Trophoblast cell (in vitro differentiated cells and primary cell): ENCODE data around the gene TSPAN3.

Experiments used
- DNase-seq, 2 donors: peaks; one replicate each; pipeline ENCODE4 v3.0.0-alpha.2; 2016
- H2AFZ ChIP-seq: 2 replicates; pipeline ENCODE4 v1.6.1; 2013; ENCODE audit warnings: low read length, moderate library complexity, mild to moderate bottlenecking; ENCODE audit not compliant: insufficient read depth, poor library complexity
- H2AK5ac ChIP-seq: 2 replicates; pipeline ENCODE4 v1.6.1; 2013; ENCODE audit warnings: mild to moderate bottlenecking, low read length
- H2BK120ac ChIP-seq: 2 replicates; pipeline ENCODE4 v1.6.1; 2013; ENCODE audit warnings: low read length, mild to moderate bottlenecking, moderate library complexity; ENCODE audit not compliant: insufficient read depth, poor library complexity
- H2BK12ac ChIP-seq: 2 replicates; pipeline ENCODE4 v1.6.1; 2013; ENCODE audit warnings: mild to moderate bottlenecking, low read length, moderate library complexity
- H2BK5ac ChIP-seq: 2 replicates; pipeline ENCODE4 v1.6.1; 2013; ENCODE audit warnings: low read length, low read depth, moderate library complexity, mild to moderate bottlenecking; ENCODE audit not compliant: poor library complexity
- H3K14ac ChIP-seq: 2 replicates; pipeline ENCODE4 v1.6.1; 2013; ENCODE audit warnings: mild to moderate bottlenecking, low read length
- H3K18ac ChIP-seq: 2 replicates; pipeline ENCODE4 v1.6.1; 2013; ENCODE audit warnings: mild to moderate bottlenecking, low read length
- H3K23ac ChIP-seq: 2 replicates; pipeline ENCODE4 v1.6.1; 2013; ENCODE audit warnings: low read length
- H3K27ac ChIP-seq: 2 replicates; pipeline ENCODE4 v1.5.1; 2013; ENCODE audit warnings: low read depth, mild to moderate bottlenecking, inconsistent platforms, low read length, moderate library complexity
- H3K27me3 ChIP-seq: 2 replicates; pipeline ENCODE4 v1.6.1; 2013; ENCODE audit warnings: inconsistent platforms, mild to moderate bottlenecking, low read length, moderate library complexity; ENCODE audit not compliant: insufficient read depth
- H3K36me3 ChIP-seq, 2 experiments: 1 replicate in 1 of 2; 2 replicates in 1 of 2; pipeline ENCODE4 v1.6.1; 2013; ENCODE audit warnings: low read length in 2 of 2, mild to moderate bottlenecking in 2 of 2, moderate library complexity in 1 of 2; ENCODE audit not compliant: insufficient read depth in 2 of 2, control insufficient read depth in 1 of 2
- H3K4ac ChIP-seq: 2 replicates; pipeline ENCODE4 v1.6.1; 2013; ENCODE audit warnings: low read depth, mild to moderate bottlenecking, low read length, moderate library complexity
- H3K4me1 ChIP-seq, 2 experiments: 1 replicate in 1 of 2; 2 replicates in 1 of 2; pipeline ENCODE4 v1.6.1; 2013; ENCODE audit warnings: low read length in 2 of 2, mild to moderate bottlenecking in 2 of 2, moderate library complexity in 1 of 2; ENCODE audit not compliant: insufficient read depth in 2 of 2, control insufficient read depth in 1 of 2
- H3K4me2 ChIP-seq: 2 replicates; pipeline ENCODE4 v1.6.1; 2013; ENCODE audit warnings: inconsistent platforms, mild to moderate bottlenecking, low read length, moderate library complexity
- H3K4me3 ChIP-seq: 2 replicates; pipeline ENCODE4 v1.5.1; 2013; ENCODE audit warnings: mild to moderate bottlenecking, low read depth, low read length, inconsistent platforms
- H3K79me1 ChIP-seq: one replicate; pipeline ENCODE4 v1.6.1; 2013; ENCODE audit warnings: low read length
- H3K79me2 ChIP-seq: 2 replicates; pipeline ENCODE4 v1.6.1; 2013; ENCODE audit warnings: low read length, mild to moderate bottlenecking; ENCODE audit not compliant: control insufficient read depth, insufficient read depth, poor library complexity
- H3K9ac ChIP-seq: 2 replicates; pipeline ENCODE4 v1.6.1; 2013; ENCODE audit warnings: mild to moderate bottlenecking, low read length
- H3K9me3 ChIP-seq: 2 replicates; pipeline ENCODE4 v1.6.1; 2013; ENCODE audit warnings: low read depth, mild to moderate bottlenecking, control low read depth, inconsistent platforms, low read length; ENCODE audit not compliant: insufficient read depth
- H4K12ac ChIP-seq: 2 replicates; pipeline ENCODE4 v1.6.1; 2013; ENCODE audit warnings: low read depth, mild to moderate bottlenecking, low read length, moderate library complexity
- H4K8ac ChIP-seq: 2 replicates; pipeline ENCODE4 v1.6.1; 2013; ENCODE audit warnings: low read depth, mild to moderate bottlenecking, low read length, moderate library complexity
- H4K91ac ChIP-seq: one replicate; pipeline ENCODE4 v1.6.1; 2013; ENCODE audit warnings: low read depth, mild to moderate bottlenecking, low read length, moderate library complexity
- WGBS: extraction: QIAGEN DNeasy Blood & Tissue Kit; methylation state at CpG from one replicate; pipeline ENCODE4 v1.1.7; 2013; ENCODE audit warnings: missing lambda C conversion rate; ENCODE audit not compliant: insufficient read length, insufficient coverage; ENCODE audit errors: extremely low coverage; 5-methylcytosine and 5-hydroxymethylcytosine counted together

The TSPAN3 gene

GRCh38 chr15:77004189-77004588, 66.7 kb downstream of the TSPAN3 start:
- no peak overlapping the region for H3K4ac ChIP-seq
- no peak overlapping the region for H3K4me3 ChIP-seq
- no peak overlapping the region for H4K91ac ChIP-seq
- H3K27ac ChIP-seq, result no peak overlapping the region
- H3K14ac ChIP-seq, result no peak overlapping the region
- H3K4me2 ChIP-seq, result no peak overlapping the region
- H2AFZ ChIP-seq, result no peak overlapping the region
- peaks cover 2% of the 10 kb centered on the region for H3K9me3 ChIP-seq
- no peak overlapping the region for H3K18ac ChIP-seq
- no peaks in the 10 kb centered on the region for H3K27me3 ChIP-seq
- H3K79me1 ChIP-seq, result no peaks in the 10 kb centered on the region
- no peak overlapping the region for H2BK5ac ChIP-seq
- whole genome bisulfite sequencing, result no CpG with 5 or more reads among the region's 4 CpGs
- H2AK5ac ChIP-seq, result no peak overlapping the region
- no peak overlapping the region for H3K23ac ChIP-seq
- no peaks in the 10 kb centered on the region for H3K79me2 ChIP-seq
- no peak overlapping the region for H4K8ac ChIP-seq
- H4K12ac ChIP-seq, result no peak overlapping the region
- H2BK120ac ChIP-seq, result no peak overlapping the region
- H3K4me1 ChIP-seq, result no peaks in the 10 kb centered on the region
- no peak overlapping the region for H2BK12ac ChIP-seq
- no peak for DNase-seq
- no peaks in the 10 kb centered on the region for H3K36me3 ChIP-seq
- H3K9ac ChIP-seq, result no peak overlapping the region

- no peaks in the 10 kb centered on the region for H3K79me2 ChIP-seq
- H3K9ac ChIP-seq, result no peak overlapping the region
- no peaks in the 10 kb centered on the region for H3K27me3 ChIP-seq
- H3K14ac ChIP-seq, result no peak overlapping the region
- no peak overlapping the region for H4K8ac ChIP-seq
- no peak overlapping the region for H2BK5ac ChIP-seq
- no peak overlapping the region for H3K4ac ChIP-seq
- H2AFZ ChIP-seq, result no peak overlapping the region
- H4K12ac ChIP-seq, result no peak overlapping the region
- peaks cover 2% of the 10 kb centered on the region for H3K9me3 ChIP-seq
- WGBS, result no CpG with 5 or more reads among the region's 16 CpGs
- no peak overlapping the region for H3K18ac ChIP-seq
- H3K4me3 ChIP-seq, result no peak overlapping the region
- H3K36me3 ChIP-seq, result no peaks in the 10 kb centered on the region
- no peaks in the 10 kb centered on the region for H3K4me1 ChIP-seq
- no peak overlapping the region for H3K23ac ChIP-seq
- H2AK5ac ChIP-seq, result no peak overlapping the region
- no peaks in the 10 kb centered on the region for H3K79me1 ChIP-seq
- H4K91ac ChIP-seq, result no peak overlapping the region
- DNase-seq, result peak in 1 of 2 donors; percentile 29
- H2BK120ac ChIP-seq, result no peak overlapping the region
- H2BK12ac ChIP-seq, result no peak overlapping the region
- H3K4me2 ChIP-seq, result no peak overlapping the region
- H3K27ac ChIP-seq, result no peak overlapping the region
These were observed 67.7 kb downstream of the TSPAN3 start for GRCh38 chr15:77002954-77003912.

GRCh38 chr15:77002436-77002835, 68.5 kb downstream of the TSPAN3 start:
- H2BK120ac ChIP-seq, result no peak overlapping the region
- no peaks in the 10 kb centered on the region for H3K27me3 ChIP-seq
- no peaks in the 10 kb centered on the region for H3K79me1 ChIP-seq
- no peak overlapping the region for H4K12ac ChIP-seq
- H3K18ac ChIP-seq, result no peak overlapping the region
- no peak overlapping the region for H4K91ac ChIP-seq
- WGBS, result no CpG with 5 or more reads among the region's 7 CpGs
- no peak overlapping the region for H4K8ac ChIP-seq
- H3K9ac ChIP-seq, result no peak overlapping the region
- no peak overlapping the region for H3K14ac ChIP-seq
- no peak overlapping the region for H3K4me3 ChIP-seq
- no peak overlapping the region for H2BK12ac ChIP-seq
- no peak for DNase-seq
- H3K36me3 ChIP-seq, result no peaks in the 10 kb centered on the region
- H3K4me2 ChIP-seq, result no peak overlapping the region
- H3K4me1 ChIP-seq, result no peaks in the 10 kb centered on the region
- no peak overlapping the region for H3K23ac ChIP-seq
- H2BK5ac ChIP-seq, result no peak overlapping the region
- no peak overlapping the region for H2AFZ ChIP-seq
- no peak overlapping the region for H3K27ac ChIP-seq
- H3K9me3 ChIP-seq, result no peaks in the 10 kb centered on the region
- no peaks in the 10 kb centered on the region for H3K79me2 ChIP-seq
- H2AK5ac ChIP-seq, result no peak overlapping the region
- no peak overlapping the region for H3K4ac ChIP-seq

- Histone ChIP-seq H2AK5ac (no peak overlapping the region), H4K91ac (no peak overlapping the region), H3K4ac (no peak overlapping the region), H3K79me2 (no peaks in the 10 kb centered on the region), H3K27me3 (no peaks in the 10 kb centered on the region), H3K27ac (no peak overlapping the region), H4K12ac (no peak overlapping the region), H3K14ac (no peak overlapping the region), H3K4me1 (no peaks in the 10 kb centered on the region), H3K79me1 (no peaks in the 10 kb centered on the region), H3K23ac (no peak overlapping the region), H3K4me2 (no peak overlapping the region), H2BK5ac (no peak overlapping the region), H4K8ac (no peak overlapping the region), H2AFZ (no peak overlapping the region), H2BK12ac (no peak overlapping the region), H3K9me3 (no peaks in the 10 kb centered on the region), H3K36me3 (no peaks in the 10 kb centered on the region), H3K9ac (peak overlapping the region; percentile 3), H3K4me3 (no peak overlapping the region), H3K18ac (no peak overlapping the region), H2BK120ac (no peak overlapping the region)
- DNase-seq, result no peak
- no CpG with 5 or more reads among the region's 4 CpGs for WGBS
These were observed 68.9 kb downstream of the TSPAN3 start for GRCh38 chr15:77001966-77002365.
